Measurements from ENCODE around the gene UPF2.

DNA sequence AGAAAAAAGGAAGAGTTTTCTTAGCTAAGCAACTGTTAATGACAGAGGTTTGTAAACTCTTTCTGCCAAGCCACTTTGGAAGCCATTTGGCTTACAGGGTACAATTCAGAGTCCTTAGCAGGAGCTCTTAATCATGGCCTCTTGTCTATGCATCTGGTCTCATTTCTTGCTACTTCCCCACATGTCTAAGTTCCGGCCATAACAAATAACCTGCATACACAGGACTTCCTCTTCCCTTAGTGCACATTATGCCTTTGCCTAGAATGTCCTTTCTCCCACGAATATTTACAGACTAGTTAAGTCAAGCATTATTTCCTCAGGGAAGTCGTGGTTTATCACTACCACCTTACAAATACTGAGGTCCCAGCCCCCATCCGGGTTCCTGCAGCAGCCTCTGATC is 8.6 kb upstream of the UPF2 start:
- no peak for TF ChIP-seq ZNF605 (CRISPR knock-in tag; IDR thresholded peaks at IDR 0.05)
- no peak for TF ChIP-seq ZNF17 (CRISPR knock-in tag; IDR thresholded peaks at IDR 0.05)
- no peak for TF ChIP-seq ZNF550 (CRISPR knock-in tag; IDR thresholded peaks at IDR 0.05; ENCODE audit: borderline replicate concordance)
- no peak for TF ChIP-seq POLR2AphosphoS2 (IDR thresholded peaks at IDR 0.05; ENCODE audit: low read depth, low read length)
- no peak for TF ChIP-seq ZNF180 (CRISPR knock-in tag; IDR thresholded peaks at IDR 0.05; ENCODE audit: borderline replicate concordance, low read depth)
- no peak for TF ChIP-seq ZNF101 (CRISPR knock-in tag; IDR thresholded peaks at IDR 0.05; ENCODE audit: borderline replicate concordance, low read depth)
